ENCODE results near the gene RCAN2.

- TF ChIP-seq CTCF (conservative IDR thresholded peaks at IDR 0.05), result no peak
- TF ChIP-seq ZFX (IDR thresholded peaks at IDR 0.05), result no peak
Observed at GRCh38 chr6:46218457-46218856, 272.8 kb downstream of the RCAN2 start.
